Subcutaneous adipose tissue (tissue), 4 donors: Measurements from ENCODE around the gene PPP2R2C. TPM values are rescaled to one million over a fixed set of nuclear protein-coding genes. Genes with fewer than 3 reads are reported as not detected.

Experiments
- CTCF ChIP-seq: fragments of 450-650 bp; IDR thresholded peaks from one replicate; pipeline ENCODE4 v1.5.1; 2016; ENCODE audit warnings: low read depth, mild to moderate bottlenecking, control low read depth, antibody characterized with exemption, moderate library complexity
- total RNA-seq, 4 donors: library from RNA; depleted of rRNA; stranded (reverse); fragments of >200 nt; gene quantifications; one replicate each; pipeline ENCODE4 v1.1.0, GENCODE V29; 2016

The PPP2R2C gene
- total RNA-seq, 4 donors from 2014 or later, result 0.17 to 2.0 (median 0.49) TPM; not detected in 1

GRCh38 chr4:6349896-6350603 is 122.4 kb downstream of the PPP2R2C start:
- TF ChIP-seq CTCF, result no peak

GRCh38 chr4:6348408-6348807 is 124.0 kb downstream of the PPP2R2C start:
- TF ChIP-seq CTCF, result no peak

- no peak for TF ChIP-seq CTCF
These were observed 124.8 kb downstream of the PPP2R2C start for GRCh38 chr4:6347511-6348045.

- no peak for TF ChIP-seq CTCF
These were observed 125.9 kb downstream of the PPP2R2C start for GRCh38 chr4:6346373-6347110.

GRCh38 chr4:6345866-6346265 is 126.5 kb downstream of the PPP2R2C start:
- no peak for TF ChIP-seq CTCF

GRCh38 chr4:6345096-6345830 is 127.2 kb downstream of the PPP2R2C start:
- TF ChIP-seq CTCF, result no peak

GRCh38 chr4:6343939-6344408 is 128.4 kb downstream of the PPP2R2C start:
- TF ChIP-seq CTCF, result no peak
